Measurements from ENCODE around the gene ARHGEF4.

Gene ARHGEF4

DNA sequence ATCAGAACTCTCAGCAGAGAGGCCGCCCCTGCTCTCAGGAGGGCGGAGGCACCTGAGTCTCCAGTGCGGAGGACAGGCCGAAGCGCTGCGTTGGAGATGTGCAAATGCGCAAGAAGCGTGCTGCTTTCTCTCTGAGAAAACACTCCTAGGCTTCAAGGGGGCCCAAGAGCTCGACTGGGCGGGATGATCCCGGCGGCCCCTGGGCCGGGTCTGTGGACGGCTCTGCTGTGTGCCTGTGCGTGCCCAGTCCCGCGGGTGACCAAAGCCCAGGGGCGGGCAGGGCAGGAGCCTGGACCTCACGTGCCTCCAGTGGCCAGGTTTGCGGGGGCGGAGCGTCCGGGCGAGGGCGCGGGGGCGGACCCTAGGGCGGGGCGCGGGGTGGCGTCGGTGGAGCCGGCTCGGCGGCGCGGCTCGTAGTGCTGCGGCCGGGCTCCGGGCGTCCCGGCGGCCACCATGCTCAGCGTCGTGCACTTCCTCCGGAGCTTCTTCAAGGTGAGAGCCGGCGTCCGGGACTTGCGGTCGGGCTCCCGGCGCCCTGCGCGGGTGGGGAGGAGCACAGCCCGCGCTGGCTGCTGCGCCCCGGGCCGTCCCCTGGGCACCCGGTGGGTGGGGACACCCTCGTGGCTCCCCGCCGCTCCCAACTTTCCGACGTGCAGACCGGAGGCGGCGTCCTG, at the start of gene ARHGEF4:
ARHGEF4 (plus strand) TSS at position 414 of the 674 bp plus-strand sequence; CDS start at position 454, 40 bp downstream.
- DNase-seq, result peak; percentile 23
- in situ Hi-C loops (cut with HindIII; ENCODE audit: low pct_ligation_motif_present, low pct_unique_long_range_greater_than_20kb, low sequenced_read_pairs), result no loop called here

GRCh38 chr2:130787841-130788240, 48.9 kb upstream of the ARHGEF4 start:
- in situ Hi-C loops (cut with HindIII; ENCODE audit: low pct_ligation_motif_present, low pct_unique_long_range_greater_than_20kb, low sequenced_read_pairs), result no loop called here
- DNase-seq, result no peak

GRCh38 chr2:130790312-130790711, 46.4 kb upstream of the ARHGEF4 start:
- in situ Hi-C loops (cut with HindIII; ENCODE audit: low pct_ligation_motif_present, low pct_unique_long_range_greater_than_20kb, low sequenced_read_pairs), result no loop called here
- DNase-seq, result no peak

GRCh38 chr2:130790804-130791616, 45.7 kb upstream of the ARHGEF4 start:
- in situ Hi-C loops (cut with HindIII; ENCODE audit: low pct_ligation_motif_present, low pct_unique_long_range_greater_than_20kb, low sequenced_read_pairs), result no loop called here
- no peak for DNase-seq

DNA sequence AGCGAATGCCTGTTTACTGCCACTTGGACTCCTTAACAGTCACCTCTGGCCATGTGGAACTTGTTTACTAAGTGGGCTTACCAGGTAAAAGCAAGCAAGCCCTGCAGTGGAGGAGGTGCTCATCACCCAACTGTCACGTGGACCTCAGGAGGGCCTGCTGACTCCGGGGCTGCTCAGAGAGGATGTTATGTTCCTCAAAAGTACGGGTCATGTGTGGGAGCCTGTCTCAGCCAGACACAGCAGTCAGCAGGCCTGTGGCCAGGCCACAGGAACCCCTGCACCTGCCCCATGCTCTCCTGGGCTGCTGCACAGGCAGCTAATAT, 45.1 kb upstream of the ARHGEF4 start:
- in situ Hi-C loops (cut with HindIII; ENCODE audit: low pct_ligation_motif_present, low pct_unique_long_range_greater_than_20kb, low sequenced_read_pairs), result no loop called here
- no peak for DNase-seq

DNA sequence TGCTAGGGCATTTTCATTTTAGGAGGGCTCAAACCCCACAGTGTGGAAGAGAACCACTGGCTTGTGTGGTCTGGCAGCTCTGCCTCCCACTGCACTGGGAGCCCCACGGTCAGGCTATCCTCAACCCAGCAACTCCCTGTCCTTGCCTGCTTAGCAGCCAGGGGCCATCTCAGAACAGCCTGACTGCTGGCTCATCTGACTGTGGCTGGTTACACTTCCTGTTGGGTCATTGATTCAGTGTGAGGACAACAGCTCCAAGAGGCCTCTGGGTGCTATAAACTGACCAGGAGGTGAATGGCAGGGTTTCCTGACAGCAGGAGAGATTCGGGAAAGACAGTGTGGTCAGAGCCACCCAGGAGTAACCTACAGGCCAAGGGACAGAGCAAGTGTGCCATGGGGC, 41.3 kb upstream of the ARHGEF4 start:
- DNase-seq, result no peak
- in situ Hi-C loops (cut with HindIII; ENCODE audit: low pct_ligation_motif_present, low pct_unique_long_range_greater_than_20kb, low sequenced_read_pairs), result no loop called here

GRCh38 chr2:130796290-130796689, 40.4 kb upstream of the ARHGEF4 start:
- no peak for DNase-seq
- in situ Hi-C loops (cut with HindIII; ENCODE audit: low pct_ligation_motif_present, low pct_unique_long_range_greater_than_20kb, low sequenced_read_pairs), result no loop called here

DNA sequence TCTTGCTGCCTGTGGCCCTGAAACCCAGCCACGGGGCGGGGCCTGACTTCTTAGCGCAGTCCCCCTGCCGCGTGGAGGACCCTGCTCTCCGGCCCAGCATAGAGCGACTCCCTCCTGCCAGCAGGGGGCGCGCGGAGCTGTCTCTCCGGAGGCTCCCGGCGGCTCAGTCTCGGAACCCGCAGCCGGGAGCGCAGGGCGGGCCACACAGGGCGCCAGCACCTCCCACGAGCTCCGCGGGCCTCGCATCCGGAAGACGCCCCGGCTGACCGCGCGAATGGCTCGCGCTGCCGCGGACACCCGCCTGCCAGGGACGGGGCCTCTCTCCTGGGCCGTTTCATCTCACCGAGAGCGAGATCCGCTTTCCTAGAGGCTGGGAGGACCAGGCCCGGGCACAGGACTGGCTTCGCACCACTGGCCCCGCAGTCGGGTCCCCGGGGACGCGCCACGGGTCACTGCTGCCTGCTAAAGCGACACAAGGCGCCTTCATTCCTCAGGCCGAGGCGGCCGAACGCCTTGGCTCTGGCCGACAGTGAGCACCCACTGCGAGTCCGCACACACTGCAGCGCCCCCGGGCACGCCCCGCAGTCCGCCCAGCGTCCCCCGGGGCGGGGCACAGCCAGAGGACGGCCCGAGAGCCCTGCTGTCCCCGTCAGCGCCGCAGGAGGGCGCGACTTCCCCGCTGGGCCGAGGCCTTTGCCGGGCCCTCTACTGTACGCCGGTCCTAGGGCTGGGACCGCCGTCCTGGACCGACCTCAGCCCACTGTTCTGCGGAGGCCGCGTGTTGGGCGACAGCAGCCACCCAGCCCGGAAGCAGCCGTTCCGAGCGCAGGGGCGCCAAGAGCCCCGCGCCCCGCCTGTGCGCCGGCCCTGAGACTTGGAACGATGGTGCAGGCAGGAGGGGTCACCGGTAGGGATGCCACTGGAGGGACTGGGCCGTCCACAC, 39.0 kb upstream of the ARHGEF4 start:
- in situ Hi-C loops (cut with HindIII; ENCODE audit: low pct_ligation_motif_present, low pct_unique_long_range_greater_than_20kb, low sequenced_read_pairs), result no loop called here
- DNase-seq, result peak; percentile 90

DNA sequence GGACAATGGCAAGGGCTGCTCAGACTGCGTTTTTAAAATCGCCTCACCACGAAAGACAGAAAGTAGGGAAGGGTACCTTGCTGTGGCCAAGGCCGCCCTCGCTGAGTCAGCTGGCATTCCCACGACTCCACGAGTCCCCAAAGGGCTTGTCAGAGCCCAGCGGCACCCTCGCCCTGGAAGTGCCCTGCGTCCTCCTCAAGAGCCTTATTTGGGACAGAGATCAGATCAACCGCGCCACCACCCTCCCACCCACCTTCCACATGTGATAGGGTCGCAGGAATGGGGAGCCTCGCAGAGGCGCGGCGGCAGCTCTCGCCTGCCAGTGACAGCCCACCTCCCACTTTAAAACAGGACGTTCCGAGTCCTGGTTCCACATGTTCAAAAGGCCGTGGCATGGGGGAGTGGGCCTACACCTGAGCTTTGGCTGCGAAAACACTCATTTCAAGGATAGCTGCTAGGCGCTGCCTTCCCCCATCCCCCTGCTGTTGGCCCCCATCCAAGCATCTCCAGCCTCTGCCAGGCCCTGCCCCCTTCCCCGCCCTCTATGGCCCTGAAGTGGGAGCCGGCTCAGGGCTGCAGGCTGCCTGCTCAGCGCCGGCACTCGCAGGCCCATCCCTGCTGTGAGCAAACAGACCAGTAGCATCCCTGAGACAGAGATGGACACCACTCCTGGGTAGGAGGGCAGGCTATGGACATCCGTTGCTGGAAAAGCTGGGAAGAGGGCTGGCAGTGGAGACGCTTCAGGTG, 38.1 kb upstream of the ARHGEF4 start:
- no peak for DNase-seq

GRCh38 chr2:130799295-130799694, 37.4 kb upstream of the ARHGEF4 start:
- no peak for DNase-seq
- in situ Hi-C loops (cut with HindIII; ENCODE audit: low pct_ligation_motif_present, low pct_unique_long_range_greater_than_20kb, low sequenced_read_pairs), result no loop called here

More for the DNA sequence above, 38.1 kb upstream of the ARHGEF4 start:
- in situ Hi-C loops (cut with HindIII; ENCODE audit: low pct_ligation_motif_present, low pct_unique_long_range_greater_than_20kb, low sequenced_read_pairs), result no loop called here

DNA sequence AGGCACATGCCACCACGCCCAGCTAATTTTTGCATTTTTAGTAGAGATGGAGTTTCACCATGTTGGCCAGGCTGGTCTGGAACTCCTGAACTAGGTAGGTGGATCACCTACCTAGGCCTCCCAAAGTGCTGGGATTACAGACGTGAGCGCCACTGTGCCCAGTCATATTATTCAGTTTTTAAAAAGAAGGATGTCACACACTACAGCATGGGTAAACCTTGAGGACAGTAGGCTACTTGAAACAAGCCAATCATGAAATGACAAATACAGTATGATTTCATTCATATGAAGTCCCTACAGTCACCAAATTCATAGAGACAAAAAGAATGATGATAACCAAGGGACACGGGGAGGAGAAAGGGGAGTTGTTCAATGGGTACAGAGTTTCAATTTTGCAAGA, 31.1 kb upstream of the ARHGEF4 start:
- in situ Hi-C loops (cut with HindIII; ENCODE audit: low pct_ligation_motif_present, low pct_unique_long_range_greater_than_20kb, low sequenced_read_pairs), result no loop called here
- no peak for DNase-seq

- no peak for DNase-seq
- in situ Hi-C loops (cut with HindIII; ENCODE audit: low pct_ligation_motif_present, low pct_unique_long_range_greater_than_20kb, low sequenced_read_pairs), result no loop called here
Measured at GRCh38 chr2:130806370-130806769, 30.3 kb upstream of the ARHGEF4 start.

DNA sequence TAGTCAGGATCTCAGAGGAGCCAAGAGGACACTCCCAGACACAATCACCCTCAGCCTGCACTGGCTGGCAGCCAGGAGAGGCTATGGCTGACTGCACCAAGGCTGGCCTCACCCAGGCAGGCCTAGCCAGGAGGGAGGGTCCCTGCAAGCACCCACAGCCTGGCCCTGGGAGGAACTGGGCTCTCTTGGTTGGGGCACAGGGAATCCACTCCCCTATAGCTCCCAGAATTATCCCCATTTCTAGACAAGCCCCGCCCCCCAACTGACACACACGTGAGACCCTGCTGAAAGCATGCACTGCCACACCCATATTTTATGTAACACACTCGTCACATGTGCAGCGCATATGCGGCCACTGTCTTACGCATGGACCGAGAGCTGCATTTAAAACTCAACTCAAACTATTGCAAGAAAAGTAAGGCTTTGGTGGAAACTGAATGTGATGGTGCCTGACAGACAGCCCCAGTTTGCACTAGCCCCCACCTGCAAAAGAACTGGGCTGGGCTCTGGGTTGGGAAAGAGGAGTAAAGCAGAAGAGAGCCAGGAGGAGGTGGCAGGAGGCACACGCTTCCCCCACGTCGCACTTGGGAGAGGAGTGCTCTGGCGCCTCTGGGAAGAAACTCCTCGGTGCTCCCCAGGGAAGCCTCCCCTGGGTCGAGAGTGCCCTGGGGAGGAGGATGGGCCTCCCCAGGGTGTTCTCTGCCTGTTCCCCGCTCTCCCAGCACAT, 28.9 kb upstream of the ARHGEF4 start:
- peak; percentile 34 for DNase-seq
- in situ Hi-C loops (cut with HindIII; ENCODE audit: low pct_ligation_motif_present, low pct_unique_long_range_greater_than_20kb, low sequenced_read_pairs), result no loop called here

- in situ Hi-C loops (cut with HindIII; ENCODE audit: low pct_ligation_motif_present, low pct_unique_long_range_greater_than_20kb, low sequenced_read_pairs), result no loop called here
- DNase-seq, result no peak
Measured at GRCh38 chr2:130808482-130809268, 28.0 kb upstream of the ARHGEF4 start.

- DNase-seq, result no peak
- in situ Hi-C loops (cut with HindIII; ENCODE audit: low pct_ligation_motif_present, low pct_unique_long_range_greater_than_20kb, low sequenced_read_pairs), result no loop called here
Measured at GRCh38 chr2:130810490-130810889, 26.2 kb upstream of the ARHGEF4 start.

DNA sequence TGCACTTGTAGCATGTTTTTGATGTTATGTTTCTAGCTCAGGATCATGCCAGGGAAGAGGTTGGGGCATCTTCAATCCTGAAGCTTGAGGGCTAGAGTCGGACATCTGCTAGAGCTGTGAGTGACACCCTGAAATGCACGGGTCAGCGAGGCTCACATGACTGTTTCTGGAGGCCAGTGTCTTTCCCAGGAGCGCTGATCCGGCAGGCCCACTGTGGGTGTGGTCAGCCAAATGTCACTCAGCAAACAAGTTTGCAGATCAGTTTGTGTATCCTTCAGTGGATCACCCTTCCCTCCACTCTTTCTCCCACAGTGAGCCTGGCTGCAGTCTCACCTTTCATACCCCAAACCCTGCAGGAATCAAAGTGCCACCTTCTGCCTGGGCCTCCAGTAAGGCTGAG, 23.0 kb upstream of the ARHGEF4 start:
- in situ Hi-C loops (cut with HindIII; ENCODE audit: low pct_ligation_motif_present, low pct_unique_long_range_greater_than_20kb, low sequenced_read_pairs), result no loop called here
- DNase-seq, result no peak
